Right atrium auricular region (tissue), 2 donors: ENCODE data around the gene TIAM1. TPM values are rescaled to one million over a fixed set of nuclear protein-coding genes. Genes with fewer than 3 reads are reported as not detected.

ENCODE experiments used
- DNase-seq: peaks from one replicate; pipeline ENCODE4 v3.0.0-alpha.2; 2019; ENCODE audit warnings: low spot score
- H3K27ac ChIP-seq, 2 donors: fragments of 200-600 bp; sonication (generic); 1 replicate in 1 of 2; 2 replicates in 1 of 2; pipeline ENCODE4 v1.5.1; 2016 to 2019
- H3K27me3 ChIP-seq, 2 donors: fragments of 200-600 bp; sonication (generic); one replicate each; pipeline versions ENCODE4 v1.5.1 to v1.6.0; 2017 to 2019
- H3K36me3 ChIP-seq: fragments of 200-600 bp; sonication (generic); one replicate; pipeline ENCODE4 v1.5.1; 2016
- H3K4me1 ChIP-seq, 2 donors: fragments of 200-600 bp; sonication (generic); one replicate each; pipeline versions ENCODE4 v1.5.1 to v1.6.0; 2017 to 2019
- H3K4me3 ChIP-seq, 2 donors: fragments of 200-600 bp; sonication (generic); 1 replicate in 1 of 2; 2 replicates in 1 of 2; pipeline ENCODE4 v1.5.1; 2017 to 2019; ENCODE audit warnings: mild to moderate bottlenecking in 1 of 2, moderate library complexity in 1 of 2
- H3K9me3 ChIP-seq, 2 donors: fragments of 200-600 bp; sonication (generic); one replicate each; pipeline ENCODE4 v1.5.1; 2019
- total RNA-seq, 2 donors: library from RNA; depleted of rRNA; stranded (reverse); fragments of >200 nt; gene quantifications; one replicate each; pipeline ENCODE4 v1.1.0, GENCODE V29; 2016
- TF ChIP-seq, protein P1 (sequence below), 2 donors: fragments of 200-600 bp; sonication (generic); IDR thresholded peaks; one replicate each; pipeline ENCODE4 v1.5.1; 2019; ENCODE audit warnings: antibody characterized with exemption in 2 of 2

The TIAM1 gene
- total RNA-seq, 2 donors from 2014 or later, result 2.5 to 4.1 TPM

DNA sequence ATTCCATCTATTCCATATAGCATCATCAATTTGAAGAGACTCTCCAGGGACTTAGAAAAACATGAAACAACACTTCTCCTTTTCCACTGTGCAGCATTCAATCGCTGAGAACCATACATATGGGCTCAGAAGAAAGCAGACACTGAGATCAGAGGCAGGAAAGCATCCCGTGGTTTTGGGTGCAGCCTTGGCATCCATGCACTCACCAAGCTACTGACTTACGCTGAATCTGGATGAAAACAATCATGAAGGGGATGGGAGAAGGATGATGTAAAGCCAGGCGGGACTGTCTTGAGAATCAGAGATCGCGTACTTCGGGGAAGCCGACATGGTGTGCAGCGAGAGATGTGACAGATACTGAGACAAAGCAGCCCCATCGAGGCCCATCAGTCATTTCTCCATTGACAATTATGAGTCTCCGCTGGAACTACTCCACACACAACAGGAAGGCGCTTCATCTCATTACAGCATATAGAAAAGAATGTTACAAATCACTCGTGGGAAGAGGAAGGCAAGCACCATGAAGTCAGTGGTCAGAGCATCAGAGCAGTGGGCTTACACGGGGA lies 2.3 kb upstream of the TIAM1 start:
- Histone ChIP-seq H3K4me3 (no peak overlapping the region), H3K27me3 (no peaks in the 10 kb centered on the region), H3K36me3 (no peaks in the 10 kb centered on the region), H3K4me1 (peaks cover 0 to 7% of the 10 kb centered on the region in 2 donors), H3K27ac (no peak overlapping the region), H3K9me3 (no peaks in the 10 kb centered on the region)
- TF ChIP-seq, protein P1, sequence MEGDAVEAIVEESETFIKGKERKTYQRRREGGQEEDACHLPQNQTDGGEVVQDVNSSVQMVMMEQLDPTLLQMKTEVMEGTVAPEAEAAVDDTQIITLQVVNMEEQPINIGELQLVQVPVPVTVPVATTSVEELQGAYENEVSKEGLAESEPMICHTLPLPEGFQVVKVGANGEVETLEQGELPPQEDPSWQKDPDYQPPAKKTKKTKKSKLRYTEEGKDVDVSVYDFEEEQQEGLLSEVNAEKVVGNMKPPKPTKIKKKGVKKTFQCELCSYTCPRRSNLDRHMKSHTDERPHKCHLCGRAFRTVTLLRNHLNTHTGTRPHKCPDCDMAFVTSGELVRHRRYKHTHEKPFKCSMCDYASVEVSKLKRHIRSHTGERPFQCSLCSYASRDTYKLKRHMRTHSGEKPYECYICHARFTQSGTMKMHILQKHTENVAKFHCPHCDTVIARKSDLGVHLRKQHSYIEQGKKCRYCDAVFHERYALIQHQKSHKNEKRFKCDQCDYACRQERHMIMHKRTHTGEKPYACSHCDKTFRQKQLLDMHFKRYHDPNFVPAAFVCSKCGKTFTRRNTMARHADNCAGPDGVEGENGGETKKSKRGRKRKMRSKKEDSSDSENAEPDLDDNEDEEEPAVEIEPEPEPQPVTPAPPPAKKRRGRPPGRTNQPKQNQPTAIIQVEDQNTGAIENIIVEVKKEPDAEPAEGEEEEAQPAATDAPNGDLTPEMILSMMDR (IDR thresholded peaks at IDR 0.05), result no peak
- DNase-seq, result no peak

DNA sequence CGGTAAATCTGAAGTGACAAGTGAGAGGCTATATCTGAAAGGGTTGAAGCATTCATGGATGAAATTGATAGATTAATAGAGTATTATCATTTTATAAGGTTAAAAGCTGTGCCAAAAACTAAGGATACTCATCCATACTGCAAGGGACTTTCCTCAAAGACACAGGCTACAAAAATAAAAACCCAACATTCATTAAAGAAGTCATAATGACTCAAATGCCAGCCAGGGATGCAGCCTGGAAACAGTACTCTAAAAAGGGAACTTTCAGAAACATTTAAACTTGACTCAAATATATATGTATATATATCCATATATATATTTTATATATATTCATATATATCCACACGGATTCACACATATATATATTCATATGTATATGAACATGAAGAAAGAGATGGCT lies 1.1 kb upstream of the TIAM1 start:
- Histone ChIP-seq H3K27ac (no peak overlapping the region), H3K4me1 (peaks cover 0 to 7% of the 10 kb centered on the region in 2 donors), H3K27me3 (no peaks in the 10 kb centered on the region), H3K36me3 (no peaks in the 10 kb centered on the region), H3K9me3 (no peaks in the 10 kb centered on the region), H3K4me3 (no peak overlapping the region)
- TF ChIP-seq, protein P1 (IDR thresholded peaks at IDR 0.05), result no peak
- DNase-seq, result no peak

DNA sequence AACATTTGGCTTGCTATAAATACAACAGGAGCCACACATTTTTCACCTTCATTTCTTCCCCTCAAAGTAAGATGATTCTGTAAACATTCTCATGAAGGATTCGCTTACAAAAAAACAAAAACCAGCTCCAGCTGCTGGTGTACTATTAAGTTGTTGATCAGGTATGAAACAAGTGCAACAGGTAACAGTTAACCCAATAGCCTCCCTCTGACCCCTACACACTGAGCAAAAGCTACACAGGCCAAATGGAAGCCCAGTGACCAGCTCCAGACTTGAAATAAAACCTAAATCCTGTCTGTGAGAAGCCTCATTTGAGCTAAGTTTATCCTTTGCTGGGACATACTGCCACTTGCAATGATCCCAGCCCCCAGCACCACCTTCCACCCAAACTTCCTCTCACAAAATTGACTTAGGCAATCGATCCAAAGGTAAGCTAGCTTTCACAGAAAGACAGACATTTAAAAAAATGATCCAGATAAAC lies 991 bp downstream of the TIAM1 start:
- Histone ChIP-seq H3K27ac (no peak overlapping the region), H3K9me3 (no peaks in the 10 kb centered on the region), H3K4me1 (peaks cover 0 to 7% of the 10 kb centered on the region in 2 donors), H3K27me3 (no peaks in the 10 kb centered on the region), H3K36me3 (no peaks in the 10 kb centered on the region), H3K4me3 (peak overlapping the region in 1 of 2 donors; percentile 51)
- DNase-seq, result no peak
- TF ChIP-seq, protein P1 (IDR thresholded peaks at IDR 0.05), result no peak

DNA sequence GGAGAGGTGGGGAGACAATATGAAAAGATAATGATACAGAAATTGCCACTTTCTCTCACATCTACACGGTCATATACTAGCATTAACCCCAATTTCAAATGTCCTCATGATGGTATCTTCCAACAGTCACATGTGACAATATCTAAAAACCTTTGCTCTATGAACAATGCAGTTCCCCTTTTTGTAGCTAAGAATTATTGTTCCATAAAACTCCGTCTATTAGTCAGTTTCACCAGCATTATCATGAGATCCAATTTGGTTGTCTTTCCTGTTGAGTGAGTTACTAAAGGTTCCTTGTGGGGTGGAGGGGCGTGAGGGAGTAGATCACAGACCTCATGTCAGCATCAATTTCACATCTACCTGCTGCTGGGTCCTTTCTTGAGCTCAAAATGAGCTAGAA lies 1.7 kb downstream of the TIAM1 start:
- no peaks in the 10 kb centered on the region for H3K9me3 ChIP-seq
- no peak overlapping the region for H3K4me3 ChIP-seq
- no peaks in the 10 kb centered on the region for H3K36me3 ChIP-seq
- TF ChIP-seq, protein P1 (IDR thresholded peaks at IDR 0.05), result no peak
- H3K27me3 ChIP-seq, result no peaks in the 10 kb centered on the region
- no peak overlapping the region for H3K27ac ChIP-seq
- H3K4me1 ChIP-seq, result peaks cover 0 to 7% of the 10 kb centered on the region in 2 donors
- no peak for DNase-seq

DNA sequence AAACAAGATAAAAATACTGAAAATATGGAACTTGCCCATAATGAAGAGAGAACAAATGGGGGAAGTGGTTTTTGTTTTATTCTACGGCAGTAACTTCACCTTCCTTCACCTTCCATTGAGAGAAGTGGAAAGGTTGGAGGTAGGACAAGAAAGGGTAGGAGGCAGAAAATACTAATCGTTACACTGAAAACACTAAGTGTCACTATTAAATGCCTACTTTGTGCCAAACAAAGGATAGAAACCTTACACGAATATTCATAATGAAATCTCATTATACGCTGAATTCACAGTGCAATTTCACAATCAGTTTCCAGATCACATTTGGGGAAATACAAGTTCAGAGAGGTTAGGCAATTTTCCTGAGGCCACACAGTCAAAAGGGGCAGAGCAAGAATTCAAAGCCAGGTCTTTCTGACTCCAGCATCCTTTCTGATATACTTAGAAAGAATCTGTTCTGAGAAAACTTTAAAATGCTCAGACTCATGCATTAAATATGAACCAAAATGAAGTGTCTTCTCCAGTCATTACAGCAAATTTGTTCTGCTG lies 3.0 kb downstream of the TIAM1 start:
- DNase-seq, result no peak
- Histone ChIP-seq H3K4me3 (no peak overlapping the region), H3K9me3 (no peaks in the 10 kb centered on the region), H3K27me3 (no peaks in the 10 kb centered on the region), H3K36me3 (no peaks in the 10 kb centered on the region), H3K27ac (no peak overlapping the region), H3K4me1 (peaks cover 0 to 7% of the 10 kb centered on the region in 2 donors)
- TF ChIP-seq, protein P1 (IDR thresholded peaks at IDR 0.05), result no peak

DNA sequence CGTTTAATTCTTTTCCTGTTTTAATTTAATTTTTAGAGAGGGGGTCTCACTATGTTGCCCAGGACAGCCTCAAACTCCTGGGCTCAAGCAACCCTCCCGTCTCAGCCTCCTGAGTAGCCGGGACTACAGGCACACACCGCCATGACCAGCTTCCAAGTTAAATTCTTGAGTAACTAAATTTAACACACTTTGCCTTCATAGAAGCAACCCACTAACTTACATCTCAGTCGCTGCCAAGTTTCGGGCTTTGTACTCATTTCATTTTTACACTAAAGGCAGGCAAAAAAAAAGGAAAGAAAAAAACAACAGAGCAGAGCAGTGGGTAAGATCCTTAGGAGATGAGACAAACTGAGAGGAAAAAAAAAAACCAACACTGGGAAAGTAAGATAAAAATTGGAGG lies 3.5 kb downstream of the TIAM1 start:
- TF ChIP-seq, protein P1 (IDR thresholded peaks at IDR 0.05), result no peak
- Histone ChIP-seq H3K27me3 (no peaks in the 10 kb centered on the region), H3K36me3 (no peaks in the 10 kb centered on the region), H3K4me3 (no peak overlapping the region), H3K27ac (no peak overlapping the region), H3K4me1 (peaks cover 0 to 7% of the 10 kb centered on the region in 2 donors), H3K9me3 (no peaks in the 10 kb centered on the region)
- DNase-seq, result no peak
